ENCODE results near the gene OR4N5. TPM values are rescaled to one million over a fixed set of nuclear protein-coding genes. Genes with fewer than 3 reads are reported as not detected.

The OR4N5 gene
- total RNA-seq, 1 donor from 2014 or later, result not detected

Other genes with a start within 250 kb of the OR4N5 start
- gene OR4K5, start 218.2 kb upstream of the OR4N5 start, total RNA-seq, result not detected
- gene OR4K1, start 207.9 kb upstream of the OR4N5 start, total RNA-seq, result not detected
- not detected for gene OR4K15, start 163.2 kb upstream of the OR4N5 start, total RNA-seq
- gene OR4Q2, start 136.7 kb upstream of the OR4N5 start, total RNA-seq, result not detected
- gene OR4K14, start 119.5 kb upstream of the OR4N5 start, total RNA-seq, result not detected
- gene OR4K13, start 102.8 kb upstream of the OR4N5 start, total RNA-seq, result not detected
- not detected for gene OR4L1, start 78.8 kb upstream of the OR4N5 start, total RNA-seq
- gene OR4K17, start 28.1 kb upstream of the OR4N5 start, total RNA-seq, result not detected
- gene OR11G2, start 52.1 kb downstream of the OR4N5 start, total RNA-seq, result not detected
- gene OR11H6, start 84.9 kb downstream of the OR4N5 start, total RNA-seq, result not detected
- not detected for gene OR11H7, start 90.2 kb downstream of the OR4N5 start, total RNA-seq
- not detected for gene OR11H4, start 100.5 kb downstream of the OR4N5 start, total RNA-seq
- 11.1 TPM for gene TTC5, start 167.1 kb downstream of the OR4N5 start, total RNA-seq
- 22.1 TPM for gene CCNB1IP1, start 194.5 kb downstream of the OR4N5 start, total RNA-seq
- gene PARP2, start 204.8 kb downstream of the OR4N5 start, total RNA-seq, result 9.8 TPM